GM10248 (cell line): ENCODE data around the gene CENPE.
"Not testable (repeated sequence)": the region's sequence is repeated elsewhere in the genome, so short reads cannot be mapped to it uniquely, and the experiment has no call there.

Experiments
- CTCF ChIA-PET: fragments of 300-600 bp; sonication (Branson Sonifier 250); formaldehyde crosslinking; extraction: SDS; loops from one replicate; lab custom pipeline; 2021; ENCODE audit warnings: antibody characterized with exemption; lab: Yijun Ruan, JAX
- POLR2A ChIA-PET: fragments of 350-650 bp; sonication (Branson Sonifier 250); formaldehyde crosslinking; extraction: SDS; loops from one replicate; lab custom pipeline; 2020; ENCODE audit warnings: antibody characterized with exemption; lab: Yijun Ruan, JAX
- DNase-seq: peaks from one replicate; pipeline ENCODE4 v3.0.0; 2012; ENCODE audit errors: extremely low spot score
- CTCF ChIP-seq: IDR thresholded peaks from 2 replicates; pipeline ENCODE4 v1.5.1; 2012; ENCODE audit warnings: mild to moderate bottlenecking, low read depth; ENCODE audit errors: extremely low read depth, missing control alignments, control extremely low read depth

CENPE gene

GRCh38 chr4:103201253-103201652 is 3.1 kb upstream of the CENPE start:
- POLR2A ChIA-PET: no interaction called here
- CTCF ChIA-PET: interaction anchor here (1.1 to 1.3 kb wide), 2 partner anchors 11 to 13 kb away, joined by 3 to 4 read pairs; no protein-coding TSS in a partner anchor
- TF ChIP-seq CTCF: no peak
- no peak for DNase-seq

GRCh38 chr4:103199009-103199408 is 866 bp upstream of the CENPE start:
- TF ChIP-seq CTCF: no peak
- DNase-seq: no peak
- POLR2A ChIA-PET: interaction anchor here (0.6 kb wide), 1 partner anchor 72 kb away, joined by 5 read pairs; no protein-coding TSS in a partner anchor
- CTCF ChIA-PET: interaction anchor here (0.8 to 1.1 kb wide), 2 partner anchors 733 to 735 kb away, joined by 3 read pairs; no protein-coding TSS in a partner anchor

GRCh38 chr4:103197765-103198110 is 405 bp downstream of the CENPE start:
- TF ChIP-seq CTCF: no peak
- CTCF ChIA-PET: no interaction called here
- POLR2A ChIA-PET: no interaction called here
- no peak for DNase-seq

GRCh38 chr4:103193457-103193856 is 4.7 kb downstream of the CENPE start:
- POLR2A ChIA-PET: no interaction called here
- CTCF ChIA-PET: no interaction called here
- DNase-seq: no peak
- no peak for TF ChIP-seq CTCF

GRCh38 chr4:103171006-103171405 is 27.1 kb downstream of the CENPE start:
- ChIA-PET POLR2A (no interaction called here), CTCF (interaction anchor here (0.9 kb wide), 1 partner anchor 8 kb away, joined by 4 read pairs; no protein-coding TSS in a partner anchor)

GRCh38 chr4:103169750-103170149 is 28.4 kb downstream of the CENPE start:
- CTCF ChIA-PET, POLR2A ChIA-PET, DNase-seq: not testable (repeated sequence)

More at GRCh38 chr4:103171006-103171405, 27.1 kb downstream of the CENPE start:
- TF ChIP-seq CTCF: no peak
- no peak for DNase-seq

- ChIA-PET POLR2A (no interaction called here), CTCF (interaction anchor here (1.4 kb wide), 1 partner anchor 11 kb away, joined by 3 read pairs; no protein-coding TSS in a partner anchor)
- no peak for DNase-seq
- TF ChIP-seq CTCF: no peak
Observed at GRCh38 chr4:103168993-103169392, 29.1 kb downstream of the CENPE start.
